Left ventricle myocardium superior (tissue), 1 donor: ENCODE data around the gene PDIA4. TPM values are rescaled to one million over a fixed set of nuclear protein-coding genes. Genes with fewer than 3 reads are reported as not detected.
"Not testable (repeated sequence)": the region's sequence is repeated elsewhere in the genome, so short reads cannot be mapped to it uniquely, and the experiment has no call there.

Experiments
- ATAC-seq: fragments of 200-7000 bp; cut with Tn5 transposase; one replicate; pipeline ENCODE4 v1.9.1; 2020; ENCODE audit warnings: mild to moderate bottlenecking, moderate library complexity
- DNase-seq: peaks from one replicate; pipeline ENCODE4 v3.0.0-alpha.2; 2020
- intact Hi-C: fragments of 100-400 bp; cut with micrococcal nuclease; formaldehyde crosslinking; loops from one replicate; pipeline ENCODE4 v1.11.0; 2022
- total RNA-seq: library from RNA; stranded (reverse); fragmentation: NEBNext Ultra II Directional; extraction: Animal tissue kit (Norgen Biotek cat#: 25700); gene quantifications from one replicate; pipeline ENCODE4 v1.2.1, GENCODE V29; 2021
- donor health status: DM: no; HTN: yes; CAD: no; lungs with severe emphysema.

Gene PDIA4
- total RNA-seq, 1 donor from 2014 or later: 35.1 TPM

- DNase-seq (no peak), ATAC-seq (no peak)
- intact Hi-C loops: no loop called here
Observed at GRCh38 chr7:149041350-149041749, 13.0 kb upstream of the PDIA4 start.

- DNase-seq, ATAC-seq, intact Hi-C loops: not testable (repeated sequence)
Observed at GRCh38 chr7:149038641-149039040, 10.3 kb upstream of the PDIA4 start.

- intact Hi-C loops: no loop called here
- no peak for ATAC-seq
- no peak for DNase-seq
Observed at GRCh38 chr7:149036676-149037075, 8.4 kb upstream of the PDIA4 start.

- DNase-seq (no peak), ATAC-seq (no peak)
- intact Hi-C loops: no loop called here
Observed at GRCh38 chr7:149031353-149031910, 3.1 kb upstream of the PDIA4 start.

- ATAC-seq, intact Hi-C loops: not testable (repeated sequence)
Observed at GRCh38 chr7:149030439-149030838, 2.1 kb upstream of the PDIA4 start.

GRCh38 chr7:149027611-149028345 is 527 bp downstream of the PDIA4 start:
- intact Hi-C loops: no loop called here
- DNase-seq: no peak
- ATAC-seq: no peak

More at GRCh38 chr7:149030439-149030838, 2.1 kb upstream of the PDIA4 start:
- not testable (repeated sequence) for DNase-seq

GRCh38 chr7:149027055-149027454 is 1.2 kb downstream of the PDIA4 start:
- DNase-seq (no peak), ATAC-seq (no peak)
- intact Hi-C loops: no loop called here

GRCh38 chr7:149023662-149024061 is 4.6 kb downstream of the PDIA4 start:
- ATAC-seq (no peak), DNase-seq (no peak)
- intact Hi-C loops: no loop called here

- no peak for DNase-seq
- intact Hi-C loops: no loop called here
- no peak for ATAC-seq
Observed at GRCh38 chr7:149022756-149023360, 5.4 kb downstream of the PDIA4 start.

GRCh38 chr7:149021725-149022062 is 6.6 kb downstream of the PDIA4 start:
- intact Hi-C loops: no loop called here
- ATAC-seq: no peak
- no peak for DNase-seq

GRCh38 chr7:149020483-149020882 is 7.8 kb downstream of the PDIA4 start:
- DNase-seq: no peak
- ATAC-seq: no peak
- intact Hi-C loops: no loop called here

- ATAC-seq (no peak), DNase-seq (no peak)
- intact Hi-C loops: no loop called here
Observed at GRCh38 chr7:149016876-149017275, 11.4 kb downstream of the PDIA4 start.

- DNase-seq: no peak
- intact Hi-C loops: no loop called here
Observed at GRCh38 chr7:149014309-149014708, 14.0 kb downstream of the PDIA4 start.

GRCh38 chr7:149013876-149014275 is 14.4 kb downstream of the PDIA4 start:
- ATAC-seq: no peak
- no peak for DNase-seq
- intact Hi-C loops: no loop called here

More at GRCh38 chr7:149014309-149014708, 14.0 kb downstream of the PDIA4 start:
- no peak for ATAC-seq

GRCh38 chr7:149012730-149013129 is 15.6 kb downstream of the PDIA4 start:
- intact Hi-C loops, ATAC-seq, DNase-seq: not testable (repeated sequence)

- DNase-seq: no peak
Observed at GRCh38 chr7:149011491-149011890, 16.8 kb downstream of the PDIA4 start.

GRCh38 chr7:149010451-149010850 is 17.9 kb downstream of the PDIA4 start:
- no peak for DNase-seq
- intact Hi-C loops: no loop called here
- no peak for ATAC-seq

More at GRCh38 chr7:149011491-149011890, 16.8 kb downstream of the PDIA4 start:
- intact Hi-C loops: no loop called here
- no peak for ATAC-seq

GRCh38 chr7:149009527-149009926 is 18.8 kb downstream of the PDIA4 start:
- ATAC-seq (no peak), DNase-seq (no peak)
- intact Hi-C loops: loop anchor here (5.0 kb wide), 1 partner anchor 83 kb away; the partner anchor contains the start of gene ZNF786

GRCh38 chr7:149007611-149008010 is 20.7 kb downstream of the PDIA4 start:
- no peak for DNase-seq
- ATAC-seq: no peak
- intact Hi-C loops: loop anchor here (5.0 kb wide), 1 partner anchor 85 kb away; the partner anchor contains the start of gene ZNF786

GRCh38 chr7:149007146-149007545 is 21.2 kb downstream of the PDIA4 start:
- intact Hi-C loops: loop anchor here (5.0 kb wide), 1 partner anchor 85 kb away; the partner anchor contains the start of gene ZNF786
- ATAC-seq: no peak
- DNase-seq: no peak
